Measurements from ENCODE around the gene FLNA. TPM values are rescaled to one million over a fixed set of nuclear protein-coding genes. Genes with fewer than 3 reads are reported as not detected.
A peak's percentile ranks its signal among the peaks of the same experiment; 100 is the strongest.

FLNA gene
- polyA plus RNA-seq, 2 of the 4 experiments (the other 2 are of a cell fraction), result 303 to 1,116 TPM

GRCh38 chrX:154378059-154378798 lies 3.8 kb upstream of the FLNA start (continued):
- TF ChIP-seq FOSB (CRISPR knock-in tag; IDR thresholded peaks at IDR 0.05), result no peak
- no peak for TF ChIP-seq HDAC2 (IDR thresholded peaks at IDR 0.05)
- no peak for TF ChIP-seq CHD4 (IDR thresholded peaks at IDR 0.05; ENCODE audit: borderline replicate concordance)
- no peak for TF ChIP-seq ESRRA (IDR thresholded peaks at IDR 0.05; ENCODE audit: borderline replicate concordance, low read length)
- TF ChIP-seq EHMT2 (IDR thresholded peaks at IDR 0.05; ENCODE audit: low read depth), result no peak
- TF ChIP-seq ZSCAN20 (CRISPR knock-in tag; IDR thresholded peaks at IDR 0.05), result no peak
- TF ChIP-seq PHF8 (IDR thresholded peaks at IDR 0.05; ENCODE audit: borderline replicate concordance, low read depth), result peak; percentile 68
- TF ChIP-seq GATA3 (IDR thresholded peaks at IDR 0.05; ENCODE audit: borderline replicate concordance), result no peak
- TF ChIP-seq POLR2AphosphoS2 (conservative IDR thresholded peaks at IDR 0.05; ENCODE audit: low read length), result no peak
- TF ChIP-seq HMGXB4 (CRISPR knock-in tag; IDR thresholded peaks at IDR 0.05; ENCODE audit: borderline replicate concordance), result no peak
- no peak for TF ChIP-seq JUNB (IDR thresholded peaks at IDR 0.05)
- TF ChIP-seq HOXB5 (CRISPR knock-in tag; IDR thresholded peaks at IDR 0.05), result no peak
- no peak for TF ChIP-seq HOXA7 (CRISPR knock-in tag; IDR thresholded peaks at IDR 0.05)
- no peak for TF ChIP-seq HOXB13 (CRISPR knock-in tag; IDR thresholded peaks at IDR 0.05; ENCODE audit: low read depth)
- TF ChIP-seq NPAS2 (CRISPR knock-in tag; IDR thresholded peaks at IDR 0.05; ENCODE audit: borderline replicate concordance), result no peak
- TF ChIP-seq SREBF2 (IDR thresholded peaks at IDR 0.05), result no peak
- no peak for TF ChIP-seq EP300 (IDR thresholded peaks at IDR 0.05)
- TF ChIP-seq USF2 (IDR thresholded peaks at IDR 0.05), result no peak
- no peak for TF ChIP-seq CBX8 (IDR thresholded peaks at IDR 0.05)
- TF ChIP-seq KDM1A (IDR thresholded peaks at IDR 0.05; ENCODE audit: low read depth), result no peak
- TF ChIP-seq ATOH8 (CRISPR knock-in tag; IDR thresholded peaks at IDR 0.05; ENCODE audit: low read depth), result peak; percentile 59; the same call in 1 of the 2 replicates
- TF ChIP-seq FOXS1 (CRISPR knock-in tag; IDR thresholded peaks at IDR 0.05), result no peak
- TF ChIP-seq RCOR1 (IDR thresholded peaks at IDR 0.05; ENCODE audit: low read depth, low read length), result no peak
- peak; percentile 66 for TF ChIP-seq POLR2A (IDR thresholded peaks at IDR 0.05; ENCODE audit: low read length)
- peak; percentile 16; the same call in 1 of the 2 replicates for TF ChIP-seq MYC (IDR thresholded peaks at IDR 0.05; ENCODE audit: borderline replicate concordance, low read length)
- TF ChIP-seq ZNF302 (CRISPR knock-in tag; IDR thresholded peaks at IDR 0.05), result no peak
- no peak for TF ChIP-seq MAFK (IDR thresholded peaks at IDR 0.05; ENCODE audit: partially characterized antibody)
- TF ChIP-seq ZC3H11A (IDR thresholded peaks at IDR 0.05), result no peak
- TF ChIP-seq, protein P1, sequence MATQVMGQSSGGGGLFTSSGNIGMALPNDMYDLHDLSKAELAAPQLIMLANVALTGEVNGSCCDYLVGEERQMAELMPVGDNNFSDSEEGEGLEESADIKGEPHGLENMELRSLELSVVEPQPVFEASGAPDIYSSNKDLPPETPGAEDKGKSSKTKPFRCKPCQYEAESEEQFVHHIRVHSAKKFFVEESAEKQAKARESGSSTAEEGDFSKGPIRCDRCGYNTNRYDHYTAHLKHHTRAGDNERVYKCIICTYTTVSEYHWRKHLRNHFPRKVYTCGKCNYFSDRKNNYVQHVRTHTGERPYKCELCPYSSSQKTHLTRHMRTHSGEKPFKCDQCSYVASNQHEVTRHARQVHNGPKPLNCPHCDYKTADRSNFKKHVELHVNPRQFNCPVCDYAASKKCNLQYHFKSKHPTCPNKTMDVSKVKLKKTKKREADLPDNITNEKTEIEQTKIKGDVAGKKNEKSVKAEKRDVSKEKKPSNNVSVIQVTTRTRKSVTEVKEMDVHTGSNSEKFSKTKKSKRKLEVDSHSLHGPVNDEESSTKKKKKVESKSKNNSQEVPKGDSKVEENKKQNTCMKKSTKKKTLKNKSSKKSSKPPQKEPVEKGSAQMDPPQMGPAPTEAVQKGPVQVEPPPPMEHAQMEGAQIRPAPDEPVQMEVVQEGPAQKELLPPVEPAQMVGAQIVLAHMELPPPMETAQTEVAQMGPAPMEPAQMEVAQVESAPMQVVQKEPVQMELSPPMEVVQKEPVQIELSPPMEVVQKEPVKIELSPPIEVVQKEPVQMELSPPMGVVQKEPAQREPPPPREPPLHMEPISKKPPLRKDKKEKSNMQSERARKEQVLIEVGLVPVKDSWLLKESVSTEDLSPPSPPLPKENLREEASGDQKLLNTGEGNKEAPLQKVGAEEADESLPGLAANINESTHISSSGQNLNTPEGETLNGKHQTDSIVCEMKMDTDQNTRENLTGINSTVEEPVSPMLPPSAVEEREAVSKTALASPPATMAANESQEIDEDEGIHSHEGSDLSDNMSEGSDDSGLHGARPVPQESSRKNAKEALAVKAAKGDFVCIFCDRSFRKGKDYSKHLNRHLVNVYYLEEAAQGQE (IDR thresholded peaks at IDR 0.05), result no peak
- TF ChIP-seq HEYL (CRISPR knock-in tag; IDR thresholded peaks at IDR 0.05), result no peak

Measured in A549 (cell line).